ENCODE results near the gene PGP.

DNA sequence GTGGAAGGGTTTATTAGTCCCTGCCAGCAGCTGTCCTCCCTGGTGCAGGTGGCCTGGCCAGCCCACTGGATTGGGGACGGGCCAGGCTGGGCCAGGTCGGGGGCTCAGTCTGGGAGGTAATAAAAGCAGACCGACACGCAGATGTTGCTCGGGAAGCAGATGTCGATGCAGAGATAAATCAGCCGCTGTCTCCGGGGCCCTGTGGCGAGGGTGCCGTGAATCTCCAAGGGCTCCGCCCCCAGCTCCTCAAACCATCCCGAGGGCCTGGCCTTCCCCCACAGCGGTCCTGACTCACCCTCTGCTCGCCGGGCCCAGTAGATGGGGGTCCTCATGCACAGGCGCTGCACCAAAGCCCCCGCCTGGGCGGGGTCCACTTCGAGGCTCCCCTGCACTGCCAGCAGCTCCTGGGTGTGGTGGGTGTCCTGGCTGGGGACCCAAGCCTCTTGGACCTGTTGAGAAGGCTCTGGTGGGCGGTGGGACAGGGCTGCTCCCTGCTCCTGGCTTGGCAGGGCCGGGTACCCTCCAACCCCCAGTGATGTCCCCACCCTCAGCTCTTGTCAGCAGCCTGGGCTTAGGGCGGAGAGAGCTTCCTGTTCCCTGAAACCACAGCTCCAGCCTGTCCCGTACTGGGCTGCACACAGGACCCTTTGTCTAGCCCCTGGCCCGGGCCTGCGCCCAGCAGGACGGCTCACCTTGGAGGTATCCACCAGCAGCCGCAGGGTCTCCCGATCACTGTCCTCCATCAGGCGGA lies 5.2 kb downstream of the PGP start:
- TF ChIP-seq EZH2 (optimal IDR thresholded peaks at IDR 0.05; ENCODE audit: low read depth, low read length) (no peak), CTCF (IDR thresholded peaks at IDR 0.05; ENCODE audit: low read length) (no peak), EZH2phosphoT487 (IDR thresholded peaks at IDR 0.05; ENCODE audit: low read length) (no peak)

All from MM.1S (cell line).